ENCODE results near the gene NBEA. TPM values are rescaled to one million over a fixed set of nuclear protein-coding genes. Genes with fewer than 3 reads are reported as not detected.

The NBEA gene
- polyA plus RNA-seq, 1 donor = 13.1 TPM

DNA sequence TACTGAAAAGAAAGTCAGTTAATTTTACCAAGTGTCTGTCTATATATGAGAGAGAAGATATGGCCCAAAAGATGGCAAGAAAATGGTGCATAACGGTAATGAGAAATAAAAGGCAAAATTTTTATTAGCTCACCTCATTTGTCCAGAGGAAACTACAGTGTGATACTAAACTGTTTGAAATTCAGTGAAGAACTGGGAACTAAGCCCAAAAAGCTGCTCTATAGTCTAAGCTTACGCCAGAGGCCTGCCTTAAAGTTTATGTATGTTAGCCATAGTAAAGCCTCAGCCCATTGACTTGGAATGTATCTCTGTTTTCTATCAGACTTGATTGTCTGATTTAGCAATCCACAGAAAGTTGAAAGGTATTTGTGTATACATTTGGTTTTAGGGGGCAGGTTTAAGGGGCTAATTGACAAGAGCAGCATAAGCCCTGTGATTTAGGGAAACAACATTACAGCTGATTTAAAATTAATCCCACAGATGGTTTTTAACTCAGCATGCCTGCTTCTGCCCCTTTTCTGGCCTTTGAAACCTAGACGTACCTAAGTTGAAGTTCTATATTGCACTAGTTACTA, 625.4 kb downstream of the NBEA start:
- DNase-seq (ENCODE audit: low read depth) = no peak

DNA sequence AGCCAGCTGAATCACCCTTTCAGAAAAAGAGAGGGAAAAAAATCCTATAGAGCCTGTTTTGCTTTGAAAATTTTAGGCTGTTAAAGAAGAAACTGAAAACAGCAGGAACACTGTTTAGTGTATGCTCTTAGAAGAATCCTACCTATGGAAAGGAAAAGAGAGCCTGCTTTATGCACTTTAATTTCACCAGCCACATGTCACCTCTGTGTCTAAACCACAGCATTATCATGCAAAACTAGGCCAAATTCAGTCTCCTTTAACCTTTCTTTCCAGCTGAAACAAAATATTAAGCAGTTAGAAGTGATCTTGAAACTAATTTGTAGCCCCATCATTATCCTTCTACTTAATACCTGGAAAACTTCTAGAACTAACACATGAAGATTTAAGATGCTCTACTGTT, 631.6 kb downstream of the NBEA start:
- no peak for DNase-seq (ENCODE audit: low read depth)

DNA sequence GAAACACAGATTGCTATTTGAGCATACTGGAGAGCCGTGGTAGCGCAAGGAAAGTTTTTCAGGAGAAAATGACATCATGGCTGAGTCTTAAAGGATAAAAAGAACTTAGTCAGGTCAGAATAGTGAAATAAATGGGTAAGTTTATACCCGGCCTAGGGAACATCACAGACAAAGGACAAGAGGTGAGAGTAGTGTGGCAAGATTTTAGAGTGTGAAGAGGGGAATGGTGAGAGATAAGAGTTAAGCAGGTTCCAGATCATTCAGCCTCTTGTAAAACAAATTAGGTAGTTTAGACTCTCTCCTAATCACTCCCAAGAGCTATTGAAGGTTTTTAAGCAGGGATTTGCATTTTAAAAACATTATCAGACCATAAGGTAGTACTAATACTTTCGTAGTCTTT, 650.4 kb downstream of the NBEA start:
- no peak for DNase-seq (ENCODE audit: low read depth)

DNA sequence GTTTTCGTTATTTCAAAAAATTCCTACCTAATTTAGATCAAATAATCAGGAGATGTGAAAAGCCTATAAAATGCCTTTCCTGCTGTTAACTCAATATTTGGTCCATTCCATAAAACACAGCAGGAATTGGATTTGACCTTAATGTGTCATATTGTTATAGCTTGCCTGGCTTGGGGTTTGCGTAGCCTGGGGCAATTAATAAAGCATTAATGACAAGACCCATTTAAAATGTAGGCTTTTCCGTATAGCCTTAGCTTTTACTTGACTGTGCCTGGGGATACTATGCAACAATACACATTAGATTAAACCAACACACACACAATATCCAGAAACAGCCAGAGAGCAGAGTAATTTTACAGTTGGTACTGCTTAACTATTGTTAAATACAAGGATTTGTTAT, 651.6 kb downstream of the NBEA start:
- DNase-seq (ENCODE audit: low read depth) = no peak

DNA sequence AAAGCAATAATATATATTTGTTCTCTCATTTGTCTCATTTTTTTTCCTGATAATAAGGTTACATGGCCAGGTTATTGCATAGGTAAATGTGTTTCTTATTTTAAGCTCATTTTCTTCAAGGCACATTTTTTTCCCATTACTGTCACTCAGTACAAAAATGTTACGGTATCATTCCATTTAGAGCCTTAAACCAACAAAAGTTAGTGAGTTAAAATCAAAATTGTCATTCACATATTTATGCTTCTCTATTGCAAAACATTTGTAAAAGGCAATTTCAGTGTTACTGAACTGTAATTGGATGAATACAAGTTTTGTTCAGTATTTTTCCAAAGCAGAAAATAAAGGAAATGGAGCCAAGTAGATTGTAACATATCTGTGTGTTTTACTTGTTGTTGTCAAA, 652.0 kb downstream of the NBEA start:
- no peak for DNase-seq (ENCODE audit: low read depth)

DNA sequence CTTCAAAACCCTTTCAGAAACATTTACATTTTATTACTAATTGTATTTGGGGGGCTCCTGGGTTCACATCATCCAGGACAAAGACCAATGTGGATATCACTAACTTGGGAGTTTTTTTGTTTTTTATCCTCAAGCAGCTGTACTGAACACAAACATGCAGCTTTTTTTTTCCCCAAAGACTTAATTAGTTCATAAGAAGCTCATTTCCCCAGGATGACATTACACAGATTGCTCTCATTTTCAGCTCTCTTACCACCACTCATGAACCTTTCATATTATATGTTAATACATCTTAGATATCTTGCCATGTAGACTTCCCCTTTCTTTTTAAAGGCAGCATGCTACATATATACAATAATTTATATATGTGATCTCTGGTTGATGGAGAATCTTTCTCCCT, 653.1 kb downstream of the NBEA start:
- no peak for DNase-seq (ENCODE audit: low read depth)

DNA sequence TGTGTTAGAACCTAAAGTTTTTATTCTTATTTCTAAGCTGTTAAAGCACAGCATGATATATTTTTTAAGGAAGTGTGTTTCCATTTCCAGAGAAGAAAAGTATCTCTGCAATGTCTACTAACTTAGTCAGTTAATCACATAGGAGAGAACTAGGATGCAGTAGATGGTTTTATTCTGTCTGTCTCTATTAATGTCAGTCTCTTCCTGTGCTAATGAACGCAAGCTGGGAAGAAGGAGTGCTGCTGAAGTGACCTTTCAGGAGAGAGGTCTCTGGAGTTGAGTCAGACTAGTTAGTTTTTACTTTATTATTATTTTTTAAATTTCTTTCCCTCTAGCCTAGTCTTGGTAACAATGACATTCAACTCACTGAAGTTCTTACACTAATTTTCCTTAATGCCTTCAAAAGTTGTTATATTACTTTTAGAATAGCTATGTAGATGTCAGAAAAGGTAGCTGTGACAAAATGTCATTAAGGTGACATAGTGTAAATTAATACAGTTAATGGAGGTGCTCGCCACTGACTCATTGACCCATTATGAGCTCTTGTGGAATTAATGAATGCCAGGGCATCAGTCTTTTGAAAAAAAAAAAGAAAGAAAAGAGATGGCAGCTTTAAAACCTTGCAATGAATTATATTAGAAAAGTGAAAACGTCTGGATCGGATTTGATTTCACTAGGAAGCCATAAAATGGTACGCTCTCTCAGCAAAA, 654.4 kb downstream of the NBEA start:
- DNase-seq (ENCODE audit: low read depth) = no peak

DNA sequence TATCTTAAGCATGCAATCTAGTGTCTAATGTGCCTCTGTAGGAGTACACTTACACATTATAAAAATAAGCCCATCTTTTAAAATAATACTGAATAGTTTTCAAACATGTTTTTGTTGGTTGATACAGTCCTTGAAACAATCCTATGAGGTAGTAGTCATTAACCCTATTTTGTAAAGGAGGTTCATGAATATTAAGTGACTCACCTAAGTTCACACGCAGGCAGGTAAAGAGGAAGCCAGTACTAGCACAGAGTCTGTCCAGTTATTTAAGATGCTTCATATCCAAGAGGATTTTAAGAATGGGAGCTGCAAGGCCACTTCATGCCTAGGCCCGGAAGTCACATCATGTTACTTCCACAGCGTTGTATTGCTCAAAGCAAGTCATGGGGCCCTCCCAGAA, 655.4 kb downstream of the NBEA start:
- no peak for DNase-seq (ENCODE audit: low read depth)

DNA sequence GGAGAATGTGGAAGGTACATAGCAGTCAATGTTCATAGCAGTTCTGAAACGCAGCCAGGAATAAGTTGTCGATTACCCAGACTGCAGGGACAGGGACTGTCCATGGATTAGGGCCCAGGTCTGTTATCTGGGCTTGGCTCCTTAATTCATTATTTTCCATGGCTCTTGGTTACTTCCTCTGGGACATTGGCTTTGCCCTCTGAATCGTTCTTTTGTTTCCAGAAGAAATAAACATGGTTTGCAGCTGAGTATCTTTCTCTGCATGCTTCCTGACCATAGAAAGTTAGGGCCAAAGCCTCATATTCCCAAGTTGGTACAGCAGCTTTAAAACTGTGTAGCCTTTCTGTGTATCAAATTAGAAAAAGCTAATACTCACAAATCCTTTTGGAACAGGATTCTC, 656.2 kb downstream of the NBEA start:
- no peak for DNase-seq (ENCODE audit: low read depth)

DNA sequence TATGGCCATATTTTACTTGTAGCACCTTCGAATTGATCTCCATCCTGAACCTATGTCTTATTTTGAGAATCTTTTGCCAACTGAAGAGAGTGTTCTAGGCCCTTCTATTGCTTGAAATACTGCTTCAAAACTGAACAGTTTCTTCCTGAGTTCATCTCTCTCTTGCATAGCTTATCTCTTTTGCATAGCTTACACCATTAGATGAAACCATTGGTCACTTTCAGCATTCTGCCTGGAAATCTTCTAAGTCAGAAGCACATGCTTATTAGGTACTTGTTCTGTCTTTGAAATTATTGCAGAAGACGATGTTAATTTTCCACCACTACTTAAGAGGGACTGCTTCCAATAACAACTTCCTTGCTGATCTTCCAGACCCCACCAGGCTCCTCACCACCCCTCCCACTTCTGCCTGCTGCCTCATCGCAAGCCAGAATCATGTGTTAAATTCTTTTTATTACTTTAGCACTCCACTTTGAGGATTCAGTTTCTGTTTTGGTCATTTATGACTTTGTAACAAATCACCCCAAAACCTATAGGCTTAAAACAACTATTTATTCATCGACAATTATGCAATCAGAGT, 656.8 kb downstream of the NBEA start:
- DNase-seq (ENCODE audit: low read depth) = no peak

DNA sequence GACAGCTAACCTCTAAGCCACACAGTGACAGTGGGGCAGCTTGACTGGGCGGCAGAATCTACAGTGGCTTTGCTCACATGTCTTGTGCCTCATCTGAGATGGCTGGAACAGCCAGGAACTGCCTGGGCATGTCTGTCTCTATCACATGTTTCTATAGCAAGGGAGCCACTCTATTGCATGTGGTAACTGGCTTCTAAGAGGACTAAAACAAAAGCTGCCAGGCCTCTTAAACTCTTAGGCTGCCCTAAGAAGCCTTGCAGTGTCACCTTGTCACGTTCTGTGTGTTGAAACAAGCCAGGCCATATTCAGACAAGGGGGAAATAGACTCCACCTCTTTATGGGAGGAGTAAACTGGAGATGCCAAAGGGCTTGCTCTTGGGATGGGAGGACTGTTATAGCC, 657.3 kb downstream of the NBEA start:
- no peak for DNase-seq (ENCODE audit: low read depth)

DNA sequence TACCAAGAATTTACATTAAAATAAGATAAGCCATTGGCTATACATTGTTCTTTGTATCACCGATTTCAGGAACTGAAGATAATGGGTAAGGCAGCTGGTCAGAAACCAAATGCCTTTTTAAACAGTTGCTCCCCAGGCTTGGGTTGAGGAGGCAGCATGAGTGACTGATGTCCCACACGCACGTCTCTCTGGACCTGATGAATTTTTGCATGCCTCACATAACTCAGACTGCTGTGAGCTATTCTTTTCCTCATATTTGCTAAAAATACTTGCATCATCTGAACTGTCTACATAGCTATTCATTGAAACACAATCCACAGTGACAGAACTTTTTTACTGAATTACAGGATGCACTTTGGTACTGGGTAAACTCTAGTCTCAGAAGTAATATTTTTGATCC, 658.1 kb downstream of the NBEA start:
- DNase-seq (ENCODE audit: low read depth) = no peak

DNA sequence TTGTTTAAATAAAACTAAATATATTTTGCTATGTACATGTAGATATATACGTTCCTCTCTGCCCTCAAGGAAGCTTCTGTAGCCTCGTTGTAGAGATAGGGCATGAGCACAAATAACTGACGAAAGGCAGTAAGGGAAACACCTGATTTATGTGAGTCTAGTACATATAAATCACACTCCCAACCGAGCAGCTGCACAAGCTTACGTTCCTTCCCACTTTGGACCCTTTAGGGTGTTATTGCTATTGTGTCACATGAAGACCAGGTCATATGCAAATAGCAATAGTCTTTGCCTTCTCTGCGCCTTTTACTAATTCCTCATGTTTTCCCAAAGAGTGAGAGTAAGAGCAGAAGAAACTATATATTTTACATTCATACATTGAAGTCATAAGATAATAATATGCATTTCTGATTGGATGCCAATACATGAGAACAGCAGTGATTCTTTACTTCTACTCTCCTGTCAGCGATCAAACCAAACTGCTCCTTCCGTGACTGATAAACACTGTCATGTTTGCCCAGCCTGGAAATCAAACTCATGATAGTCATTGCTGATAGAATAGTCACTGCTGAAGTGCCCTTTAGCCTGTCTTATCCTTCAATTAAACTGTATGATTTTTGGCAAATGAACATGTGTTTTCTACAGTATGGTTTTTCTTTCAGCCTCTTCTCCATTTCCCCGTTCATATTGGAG, 661.7 kb downstream of the NBEA start:
- DNase-seq (ENCODE audit: low read depth) = no peak

DNA sequence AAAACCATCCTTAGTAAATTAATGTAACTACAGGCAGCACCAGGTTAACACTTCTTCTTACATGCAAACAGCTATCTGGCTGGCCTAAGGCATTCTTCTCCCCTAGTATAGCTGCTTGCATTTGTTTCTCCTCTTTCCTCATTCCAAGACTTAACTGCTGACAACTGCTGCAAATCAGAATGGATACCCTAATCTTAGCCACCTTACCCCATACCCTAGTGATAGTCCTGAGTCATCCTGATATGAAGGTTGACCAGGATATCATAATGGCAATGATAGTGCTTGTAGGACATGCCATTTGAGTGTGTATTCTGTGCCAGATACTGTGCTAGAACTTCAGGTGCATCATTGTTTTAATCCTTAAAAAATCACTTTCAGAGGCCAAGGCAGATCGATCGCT, 672.6 kb downstream of the NBEA start:
- no peak for DNase-seq (ENCODE audit: low read depth)

DNA sequence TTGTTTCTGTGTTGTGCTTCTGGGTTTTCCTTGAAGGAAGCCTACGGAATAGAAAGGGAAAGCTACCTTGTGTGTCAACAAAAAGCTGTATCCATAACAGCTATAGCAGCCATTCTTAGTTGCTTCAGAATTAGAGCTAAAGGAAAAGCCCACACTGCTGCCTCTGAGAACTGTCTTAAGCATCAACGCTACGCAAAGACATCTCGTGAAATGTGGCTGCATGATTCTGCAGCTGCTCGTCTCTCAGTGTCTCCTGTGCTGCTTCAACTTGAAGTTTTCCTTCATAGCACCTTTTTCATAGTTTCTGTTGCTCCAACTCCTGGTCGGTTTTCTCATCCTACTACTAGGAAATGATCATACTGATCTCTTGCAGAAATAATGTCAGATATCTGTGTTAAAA, 675.4 kb downstream of the NBEA start:
- no peak for DNase-seq (ENCODE audit: low read depth)

DNA sequence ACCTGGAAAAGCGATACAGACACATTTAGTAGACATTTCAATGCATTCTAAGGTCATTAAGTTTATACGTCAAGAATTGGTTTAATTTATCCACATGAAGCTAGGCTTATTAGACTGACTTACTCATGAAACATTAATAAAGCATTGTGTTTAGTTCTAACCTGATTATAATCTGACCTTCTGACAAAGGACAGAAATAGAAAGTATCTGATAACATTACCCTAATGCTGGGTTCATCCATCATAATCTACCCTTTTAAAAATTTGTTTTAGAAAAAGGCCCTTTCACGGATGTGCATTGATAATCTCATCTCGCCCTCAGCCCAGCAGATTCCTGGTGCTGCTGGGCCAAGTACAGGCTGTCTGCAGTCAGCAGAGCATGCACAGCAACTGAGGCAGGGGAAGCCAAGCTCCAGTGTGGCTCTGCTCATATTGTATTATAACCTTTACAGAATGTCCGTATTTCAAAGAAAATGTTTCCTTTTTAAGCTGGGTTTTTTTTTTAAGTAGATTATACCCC, 676.6 kb downstream of the NBEA start:
- DNase-seq (ENCODE audit: low read depth) = no peak

DNA sequence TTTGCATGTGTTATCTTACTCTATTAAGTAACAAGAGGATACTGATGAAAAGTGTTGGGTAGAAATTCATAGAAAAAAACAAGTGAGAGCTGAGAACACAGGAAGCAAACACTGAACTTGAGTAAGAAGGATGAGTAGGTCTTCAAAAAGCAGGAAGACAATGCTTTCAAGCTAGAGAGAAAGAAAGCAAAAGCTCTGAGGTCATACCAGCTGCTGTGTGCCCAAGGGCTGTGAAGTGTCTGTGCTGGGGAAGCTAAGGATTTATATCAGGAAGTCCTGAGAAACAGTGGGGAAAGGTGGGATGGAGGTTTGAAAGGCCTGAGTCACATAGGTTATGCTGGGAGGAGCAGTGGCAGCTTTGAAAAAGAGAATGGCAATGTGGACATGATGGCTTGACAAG, 679.9 kb downstream of the NBEA start:
- DNase-seq (ENCODE audit: low read depth) = no peak

DNA sequence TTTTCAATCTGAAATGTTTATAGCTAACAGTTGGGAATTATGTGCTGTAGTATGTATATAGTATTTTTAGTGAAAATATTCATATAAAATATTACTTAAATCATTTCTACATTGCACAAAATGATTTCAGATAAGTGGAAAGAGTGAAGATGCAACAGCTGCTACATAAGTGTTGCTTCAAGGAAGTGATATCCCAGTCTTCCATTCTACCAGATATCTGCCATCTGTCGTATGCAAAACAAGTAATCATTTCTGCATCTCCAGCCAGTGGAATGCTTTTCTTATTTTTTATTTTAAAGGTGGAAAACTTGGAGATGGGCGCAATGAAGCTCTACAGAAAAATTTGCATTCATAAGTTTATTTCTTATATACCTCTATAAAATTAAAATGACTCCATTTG, 687.0 kb downstream of the NBEA start:
- DNase-seq (ENCODE audit: low read depth) = no peak

DNA sequence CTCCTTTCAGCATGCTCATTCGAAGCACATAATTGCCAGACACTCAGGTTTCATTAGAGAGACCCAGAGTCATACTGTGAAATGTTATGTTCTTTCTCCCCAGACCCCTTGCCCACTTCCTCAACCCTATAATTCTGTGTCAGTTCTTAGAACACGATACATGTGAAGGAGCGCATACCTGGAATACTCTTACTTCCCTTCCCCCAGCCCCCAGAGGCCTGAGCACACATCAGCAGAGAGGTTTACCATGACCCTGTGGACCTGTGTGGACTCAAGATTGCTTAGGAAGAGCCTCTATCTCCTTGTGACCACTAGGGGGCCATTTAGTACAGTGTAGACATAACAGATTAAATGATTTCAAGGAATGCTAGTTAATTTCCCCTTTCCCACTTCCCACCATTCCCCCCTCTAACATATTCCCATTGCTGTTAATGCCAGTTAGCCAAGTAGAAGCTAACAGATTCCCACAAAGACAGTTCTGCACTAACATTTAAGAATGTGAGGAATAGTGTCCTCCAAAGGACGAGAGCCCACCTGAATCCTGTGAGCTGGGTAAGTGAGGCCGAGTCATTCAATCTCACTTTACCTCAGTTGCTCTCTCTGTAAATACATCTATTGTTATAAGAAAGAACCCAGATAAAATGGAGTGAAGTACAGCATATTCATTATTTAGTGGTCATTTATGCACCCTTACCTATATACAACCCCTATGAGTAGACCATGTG, 688.6 kb downstream of the NBEA start:
- DNase-seq (ENCODE audit: low read depth) = peak; percentile 25

DNA sequence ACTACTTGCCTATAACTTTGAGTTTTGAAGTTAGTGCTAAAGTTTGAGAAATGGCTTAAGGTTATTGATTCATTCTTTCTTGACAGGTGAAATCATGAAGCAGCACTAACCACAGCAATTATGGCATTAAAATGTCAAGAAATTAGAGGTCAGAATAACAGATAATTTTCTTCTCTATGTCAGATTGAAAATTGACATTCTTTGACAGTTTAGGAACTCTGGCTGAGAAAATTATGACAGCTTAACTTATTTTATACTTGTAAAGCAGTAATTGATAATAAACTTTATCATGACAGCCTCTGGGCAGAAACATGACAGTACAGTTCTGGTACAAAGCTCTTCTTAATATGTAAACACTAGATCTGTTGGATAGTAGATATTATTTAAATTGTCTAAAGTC, 689.6 kb downstream of the NBEA start:
- DNase-seq (ENCODE audit: low read depth) = no peak

DNA sequence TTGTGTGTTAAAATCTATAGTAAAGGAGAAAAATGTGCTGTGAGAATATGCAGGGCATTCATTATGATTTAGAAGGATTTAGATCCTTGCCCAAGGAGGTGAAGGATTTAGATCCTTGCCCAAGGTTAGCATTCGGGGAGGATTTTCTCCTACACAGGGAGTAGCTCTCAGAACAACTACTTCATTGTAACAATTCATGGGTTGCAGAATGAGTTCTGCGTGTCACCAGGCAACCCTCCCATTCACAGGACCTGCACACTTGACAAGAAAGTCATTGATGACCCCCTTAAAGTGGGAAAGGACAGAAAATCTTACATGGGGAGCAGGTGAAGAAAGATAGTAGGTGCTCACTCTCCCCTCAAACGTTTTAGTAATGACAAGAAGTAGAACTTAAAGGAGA, 701.6 kb downstream of the NBEA start:
- no peak for DNase-seq (ENCODE audit: low read depth)

Data from forelimb muscle (tissue), 1 donor.